T47D (cell line): ENCODE results near the gene RPS19BP1.
"Not testable (repeated sequence)": the region's sequence is repeated elsewhere in the genome, so short reads cannot be mapped to it uniquely, and the experiment has no call there.

Source experiments
- DNase-seq, 2 experiments: peaks; one replicate each; pipeline versions ENCODE4 v3.0.0 to v3.0.0-alpha.2; 2011 to 2012; ENCODE audit warnings: low read depth in 1 of 2, low spot score in 1 of 2
- JUND ChIP-seq: IDR thresholded peaks from 2 replicates; pipeline ENCODE4 v1.6.1; 2012; ENCODE audit warnings: low read depth
- in situ Hi-C: cut with HindIII; loops from 2 replicates; pipeline ENCODE4 v1.10.0; 2016; ENCODE audit warnings: low sequenced_read_pairs, low pct_unique_long_range_greater_than_20kb

Gene RPS19BP1

GRCh38 chr22:39530116-39530515, 2.4 kb downstream of the RPS19BP1 start:
- in situ Hi-C loops: no loop called here
- no peak for DNase-seq
- TF ChIP-seq JUND: no peak

- TF ChIP-seq JUND: no peak
- in situ Hi-C loops: no loop called here
- DNase-seq: no peak
Observed at GRCh38 chr22:39529487-39529851, 3.1 kb downstream of the RPS19BP1 start.

- TF ChIP-seq JUND: peak; percentile 42; the same call in 1 of the 2 replicates
- in situ Hi-C loops: no loop called here
- peak in 1 of 2 experiments; percentile 92 for DNase-seq
Observed at GRCh38 chr22:39528681-39529486, 3.7 kb downstream of the RPS19BP1 start.

- no peak for TF ChIP-seq JUND
- DNase-seq: no peak
- in situ Hi-C loops: no loop called here
Observed at GRCh38 chr22:39528080-39528661, 4.4 kb downstream of the RPS19BP1 start.

GRCh38 chr22:39527481-39527961, 5.0 kb downstream of the RPS19BP1 start:
- no peak for TF ChIP-seq JUND
- DNase-seq: peak in 1 of 2 experiments; percentile 81
- in situ Hi-C loops: no loop called here

- no peak for DNase-seq
- in situ Hi-C loops: no loop called here
- no peak for TF ChIP-seq JUND
Observed at GRCh38 chr22:39526736-39527171, 5.8 kb downstream of the RPS19BP1 start.

GRCh38 chr22:39525658-39525975, 6.9 kb downstream of the RPS19BP1 start:
- in situ Hi-C loops: no loop called here
- no peak for TF ChIP-seq JUND
- no peak for DNase-seq

- no peak for TF ChIP-seq JUND
- no peak for DNase-seq
- in situ Hi-C loops: no loop called here
Observed at GRCh38 chr22:39524753-39525657, 7.5 kb downstream of the RPS19BP1 start.

- in situ Hi-C loops: no loop called here
- TF ChIP-seq JUND: no peak
- DNase-seq: no peak
Observed at GRCh38 chr22:39524089-39524752, 8.3 kb downstream of the RPS19BP1 start.

- peak in 1 of 2 experiments; percentile 77 for DNase-seq
- TF ChIP-seq JUND: no peak
- in situ Hi-C loops: no loop called here
Observed at GRCh38 chr22:39522567-39523300, 9.8 kb downstream of the RPS19BP1 start.

GRCh38 chr22:39522091-39522490, 10.5 kb downstream of the RPS19BP1 start:
- DNase-seq, in situ Hi-C loops: not testable (repeated sequence)

GRCh38 chr22:39521106-39521885, 11.3 kb downstream of the RPS19BP1 start:
- in situ Hi-C loops: not testable (repeated sequence)
- DNase-seq: peak in 1 of 2 experiments; percentile 68
